Measurements from ENCODE around the gene BTBD9. TPM values are rescaled to one million over a fixed set of nuclear protein-coding genes. Genes with fewer than 3 reads are reported as not detected.

The BTBD9 gene
- total and polyA plus RNA-seq, 2 donors, result 2.9 to 4.2 TPM

- Histone ChIP-seq H3K4me3 (ENCODE audit: low read length in 2 of 2) (no peak overlapping the region), H3K4me1 (ENCODE audit: control insufficient read depth in 2 of 2, insufficient read depth in 2 of 2, low read length in 2 of 2) (no peaks in the 10 kb centered on the region), H3K36me3 (ENCODE audit: control insufficient read depth in 2 of 2, insufficient read depth in 2 of 2, low read length in 1 of 2) (no peaks in the 10 kb centered on the region), H3K27me3 (ENCODE audit: control insufficient read depth in 2 of 2, insufficient read depth in 1 of 2, low read length in 1 of 2) (no peaks in the 10 kb centered on the region), H3K9me3 (ENCODE audit: control insufficient read depth in 2 of 2, insufficient read depth in 1 of 2, low read length in 1 of 2) (no peaks in the 10 kb centered on the region), H3K27ac (ENCODE audit: low read depth in 1 of 2, low read length in 1 of 2) (no peak overlapping the region)
- 98% methylated on average over 2 of the region's 2 CpGs for WGBS
- DNase-seq (ENCODE audit: low read depth in 6 of 9, low spot score in 9 of 9), result no peak
Observed at GRCh38 chr6:38492031-38492430, 147.7 kb downstream of the BTBD9 start.

- WGBS, result 95% methylated on average over 2 of the region's 2 CpGs
- H3K4me3 ChIP-seq (ENCODE audit: low read length in 2 of 2), result no peak overlapping the region
- no peak for DNase-seq (ENCODE audit: low read depth in 6 of 9, low spot score in 9 of 9)
- no peaks in the 10 kb centered on the region for H3K9me3 ChIP-seq (ENCODE audit: control insufficient read depth in 2 of 2, insufficient read depth in 1 of 2, low read length in 1 of 2)
- H3K27me3 ChIP-seq (ENCODE audit: control insufficient read depth in 2 of 2, insufficient read depth in 1 of 2, low read length in 1 of 2), result no peaks in the 10 kb centered on the region
- no peaks in the 10 kb centered on the region for H3K4me1 ChIP-seq (ENCODE audit: control insufficient read depth in 2 of 2, insufficient read depth in 2 of 2, low read length in 2 of 2)
- H3K36me3 ChIP-seq (ENCODE audit: control insufficient read depth in 2 of 2, insufficient read depth in 2 of 2, low read length in 1 of 2), result no peaks in the 10 kb centered on the region
- H3K27ac ChIP-seq (ENCODE audit: low read depth in 1 of 2, low read length in 1 of 2), result no peak overlapping the region
Observed at GRCh38 chr6:38489951-38490350, 149.8 kb downstream of the BTBD9 start.

- no peak for DNase-seq (ENCODE audit: low read depth in 6 of 9, low spot score in 9 of 9)
- WGBS, result 95% methylated on average over 7 of the region's 7 CpGs
- H3K4me3 ChIP-seq (ENCODE audit: low read length in 2 of 2), result no peak overlapping the region
- no peaks in the 10 kb centered on the region for H3K9me3 ChIP-seq (ENCODE audit: control insufficient read depth in 2 of 2, insufficient read depth in 1 of 2, low read length in 1 of 2)
- H3K27me3 ChIP-seq (ENCODE audit: control insufficient read depth in 2 of 2, insufficient read depth in 1 of 2, low read length in 1 of 2), result no peaks in the 10 kb centered on the region
- H3K27ac ChIP-seq (ENCODE audit: low read depth in 1 of 2, low read length in 1 of 2), result no peak overlapping the region
- no peaks in the 10 kb centered on the region for H3K36me3 ChIP-seq (ENCODE audit: control insufficient read depth in 2 of 2, insufficient read depth in 2 of 2, low read length in 1 of 2)
- H3K4me1 ChIP-seq (ENCODE audit: control insufficient read depth in 2 of 2, insufficient read depth in 2 of 2, low read length in 2 of 2), result no peaks in the 10 kb centered on the region
Observed at GRCh38 chr6:38487423-38487822, 152.3 kb downstream of the BTBD9 start.

- WGBS, result 94% methylated on average over 1 of the region's 1 CpG
- no peak overlapping the region for H3K27ac ChIP-seq (ENCODE audit: low read depth in 1 of 2, low read length in 1 of 2)
- peaks cover 0 to 3% of the 10 kb centered on the region in 2 donors for H3K4me1 ChIP-seq (ENCODE audit: control insufficient read depth in 2 of 2, insufficient read depth in 2 of 2, low read length in 2 of 2)
- H3K4me3 ChIP-seq (ENCODE audit: low read length in 2 of 2), result no peak overlapping the region
- no peaks in the 10 kb centered on the region for H3K27me3 ChIP-seq (ENCODE audit: control insufficient read depth in 2 of 2, insufficient read depth in 1 of 2, low read length in 1 of 2)
- no peak for DNase-seq (ENCODE audit: low read depth in 6 of 9, low spot score in 9 of 9)
- no peaks in the 10 kb centered on the region for H3K36me3 ChIP-seq (ENCODE audit: control insufficient read depth in 2 of 2, insufficient read depth in 2 of 2, low read length in 1 of 2)
- no peaks in the 10 kb centered on the region for H3K9me3 ChIP-seq (ENCODE audit: control insufficient read depth in 2 of 2, insufficient read depth in 1 of 2, low read length in 1 of 2)
Observed at GRCh38 chr6:38485488-38485887, 154.2 kb downstream of the BTBD9 start.

GRCh38 chr6:38484656-38485055 lies 155.1 kb downstream of the BTBD9 start:
- Histone ChIP-seq H3K4me1 (ENCODE audit: control insufficient read depth in 2 of 2, insufficient read depth in 2 of 2, low read length in 2 of 2) (peaks cover 0 to 3% of the 10 kb centered on the region in 2 donors), H3K4me3 (ENCODE audit: low read length in 2 of 2) (no peak overlapping the region), H3K27me3 (ENCODE audit: control insufficient read depth in 2 of 2, insufficient read depth in 1 of 2, low read length in 1 of 2) (no peaks in the 10 kb centered on the region), H3K9me3 (ENCODE audit: control insufficient read depth in 2 of 2, insufficient read depth in 1 of 2, low read length in 1 of 2) (no peaks in the 10 kb centered on the region), H3K36me3 (ENCODE audit: control insufficient read depth in 2 of 2, insufficient read depth in 2 of 2, low read length in 1 of 2) (no peaks in the 10 kb centered on the region), H3K27ac (ENCODE audit: low read depth in 1 of 2, low read length in 1 of 2) (no peak overlapping the region)
- WGBS, result 98% methylated on average over 3 of the region's 3 CpGs
- no peak for DNase-seq (ENCODE audit: low read depth in 6 of 9, low spot score in 9 of 9)

- no peak overlapping the region for H3K27ac ChIP-seq (ENCODE audit: low read depth in 1 of 2, low read length in 1 of 2)
- H3K36me3 ChIP-seq (ENCODE audit: control insufficient read depth in 2 of 2, insufficient read depth in 2 of 2, low read length in 1 of 2), result no peaks in the 10 kb centered on the region
- no peaks in the 10 kb centered on the region for H3K27me3 ChIP-seq (ENCODE audit: control insufficient read depth in 2 of 2, insufficient read depth in 1 of 2, low read length in 1 of 2)
- peak in 1 of 9 donors; percentile 14 for DNase-seq (ENCODE audit: low read depth in 6 of 9, low spot score in 9 of 9)
- peaks cover 0 to 3% of the 10 kb centered on the region in 2 donors for H3K4me1 ChIP-seq (ENCODE audit: control insufficient read depth in 2 of 2, insufficient read depth in 2 of 2, low read length in 2 of 2)
- WGBS, result 94% methylated on average over 2 of the region's 2 CpGs
- no peaks in the 10 kb centered on the region for H3K9me3 ChIP-seq (ENCODE audit: control insufficient read depth in 2 of 2, insufficient read depth in 1 of 2, low read length in 1 of 2)
- no peak overlapping the region for H3K4me3 ChIP-seq (ENCODE audit: low read length in 2 of 2)
Observed at GRCh38 chr6:38483526-38483925, 156.2 kb downstream of the BTBD9 start.

- no peaks in the 10 kb centered on the region for H3K9me3 ChIP-seq (ENCODE audit: control insufficient read depth in 2 of 2, insufficient read depth in 1 of 2, low read length in 1 of 2)
- H3K27me3 ChIP-seq (ENCODE audit: control insufficient read depth in 2 of 2, insufficient read depth in 1 of 2, low read length in 1 of 2), result no peaks in the 10 kb centered on the region
- no peaks in the 10 kb centered on the region for H3K36me3 ChIP-seq (ENCODE audit: control insufficient read depth in 2 of 2, insufficient read depth in 2 of 2, low read length in 1 of 2)
- H3K4me1 ChIP-seq (ENCODE audit: control insufficient read depth in 2 of 2, insufficient read depth in 2 of 2, low read length in 2 of 2), result peaks cover 0 to 3% of the 10 kb centered on the region in 2 donors
- no peak for DNase-seq (ENCODE audit: low read depth in 6 of 9, low spot score in 9 of 9)
- H3K4me3 ChIP-seq (ENCODE audit: low read length in 2 of 2), result no peak overlapping the region
- WGBS, result 95% methylated on average over 1 of the region's 1 CpG
- H3K27ac ChIP-seq (ENCODE audit: low read depth in 1 of 2, low read length in 1 of 2), result no peak overlapping the region
Observed at GRCh38 chr6:38482466-38482865, 157.3 kb downstream of the BTBD9 start.

GRCh38 chr6:38481851-38482250 lies 157.9 kb downstream of the BTBD9 start:
- Histone ChIP-seq H3K27ac (ENCODE audit: low read depth in 1 of 2, low read length in 1 of 2) (no peak overlapping the region), H3K4me1 (ENCODE audit: control insufficient read depth in 2 of 2, insufficient read depth in 2 of 2, low read length in 2 of 2) (peaks cover 0 to 3% of the 10 kb centered on the region in 2 donors), H3K36me3 (ENCODE audit: control insufficient read depth in 2 of 2, insufficient read depth in 2 of 2, low read length in 1 of 2) (no peaks in the 10 kb centered on the region), H3K4me3 (ENCODE audit: low read length in 2 of 2) (no peak overlapping the region), H3K27me3 (ENCODE audit: control insufficient read depth in 2 of 2, insufficient read depth in 1 of 2, low read length in 1 of 2) (no peaks in the 10 kb centered on the region), H3K9me3 (ENCODE audit: control insufficient read depth in 2 of 2, insufficient read depth in 1 of 2, low read length in 1 of 2) (no peaks in the 10 kb centered on the region)
- DNase-seq (ENCODE audit: low read depth in 6 of 9, low spot score in 9 of 9), result no peak
- WGBS, result 84% methylated on average over 4 of the region's 4 CpGs

- no peaks in the 10 kb centered on the region for H3K27me3 ChIP-seq (ENCODE audit: control insufficient read depth in 2 of 2, insufficient read depth in 1 of 2, low read length in 1 of 2)
- H3K27ac ChIP-seq (ENCODE audit: low read depth in 1 of 2, low read length in 1 of 2), result no peak overlapping the region
- no peaks in the 10 kb centered on the region for H3K36me3 ChIP-seq (ENCODE audit: control insufficient read depth in 2 of 2, insufficient read depth in 2 of 2, low read length in 1 of 2)
- 97% methylated on average over 5 of the region's 5 CpGs for WGBS
- H3K4me1 ChIP-seq (ENCODE audit: control insufficient read depth in 2 of 2, insufficient read depth in 2 of 2, low read length in 2 of 2), result peaks cover 0 to 3% of the 10 kb centered on the region in 2 donors
- no peak for DNase-seq (ENCODE audit: low read depth in 6 of 9, low spot score in 9 of 9)
- no peaks in the 10 kb centered on the region for H3K9me3 ChIP-seq (ENCODE audit: control insufficient read depth in 2 of 2, insufficient read depth in 1 of 2, low read length in 1 of 2)
- H3K4me3 ChIP-seq (ENCODE audit: low read length in 2 of 2), result no peak overlapping the region
Observed at GRCh38 chr6:38481211-38481836, 158.4 kb downstream of the BTBD9 start.

Data from thymus (tissue), 11 donors.